Measurements from ENCODE around the gene ARHGAP33.
"Not testable (repeated sequence)": the region's sequence is repeated elsewhere in the genome, so short reads cannot be mapped to it uniquely, and the experiment has no call there.

ARHGAP33 gene

DNA sequence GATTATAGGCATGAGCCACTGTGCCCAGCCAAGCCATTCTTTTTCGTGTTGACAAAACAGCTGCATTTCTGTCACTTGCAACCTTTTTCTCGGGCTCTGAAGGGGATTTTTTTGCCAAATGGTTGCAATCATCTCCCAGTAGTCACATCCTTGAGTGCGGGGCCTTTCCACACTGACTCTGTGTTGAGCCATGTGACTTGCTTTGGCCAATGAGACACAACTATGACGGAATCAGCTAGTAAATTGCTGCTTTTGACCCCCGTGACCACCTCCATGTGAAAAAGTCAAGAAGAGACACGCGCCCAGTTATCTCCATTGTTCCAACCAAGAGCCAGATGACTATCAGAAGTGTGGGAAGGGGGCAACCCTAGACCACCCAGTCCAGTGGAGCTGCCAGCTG lies 58.6 kb downstream of the ARHGAP33 start:
- no peak for DNase-seq (ENCODE audit: low read depth in 2 of 2)

GRCh38 chr19:35836096-35836495 lies 60.7 kb downstream of the ARHGAP33 start:
- DNase-seq (ENCODE audit: low read depth in 2 of 2): not testable (repeated sequence)
